HepG2 (cell line): ENCODE results near the gene C10orf90. TPM values are rescaled to one million over a fixed set of nuclear protein-coding genes. Genes with fewer than 3 reads are reported as not detected.

Source experiments
- ATAC-seq: fragments of 200-7000 bp; cut with Tn5 transposase; 3 replicates; pipeline ENCODE4 v1.9.1; 2020; ENCODE audit warnings: mild to moderate bottlenecking, moderate library complexity
- BruUV-seq: library from RNA; stranded (reverse); fragments of 400-500 nt; replicated peaks from 2 replicates; lab custom pipeline; 2021; lab: Mats Ljungman, UMichigan
- CTCF ChIA-PET: fragments of 300-600 bp; formaldehyde crosslinking; extraction: SDS; loops from one replicate; lab custom pipeline; 2021; ENCODE audit warnings: low total read pairs, inconsistent platforms, low intra/inter-chr PET ratio; lab: Yijun Ruan, JAX
- POLR2A ChIA-PET: fragments of 350-600 bp; sonication (Branson Sonifier 250); formaldehyde crosslinking; loops from one replicate; lab custom pipeline; 2020; ENCODE audit warnings: antibody characterized with exemption, inconsistent platforms; lab: Yijun Ruan, JAX
- DNase-seq: peaks from one replicate; pipeline ENCODE4 v3.0.0-alpha.2; 2015; ENCODE audit warnings: low spot score
- FAIRE-seq: peaks from 3 replicates; lab custom pipeline; 2011; peaks lifted over from hg19 to GRCh38; lab: Jason Lieb, UNC
- H2AFZ ChIP-seq: one replicate; pipeline ENCODE4 v1.6.1; 2011; ENCODE audit warnings: low read length, inconsistent platforms
- H3K27ac ChIP-seq: fragments of 300-600 bp; 3 replicates; pipeline ENCODE4 v1.8.0; 2011; ENCODE audit warnings: mixed run types, mild to moderate bottlenecking, mixed read lengths, low read length, inconsistent platforms; ENCODE audit not compliant: insufficient read depth; ENCODE audit errors: extremely low read length
- H3K27me3 ChIP-seq, 2 experiments: fragments of 200-600 bp in 1 of 2; 2 replicates in 1 of 2; 3 replicates in 1 of 2; pipeline versions ENCODE4 v1.6.0 to v1.8.0; 2011; ENCODE audit warnings: low read length in 2 of 2, mild to moderate bottlenecking in 2 of 2, moderate library complexity in 2 of 2, inconsistent platforms in 1 of 2; ENCODE audit not compliant: insufficient read depth in 2 of 2, control insufficient read depth in 1 of 2
- H3K36me3 ChIP-seq, 2 experiments: fragments of 200-600 bp in 1 of 2; replicated peaks in 1 of 2; 2 replicates in 1 of 2; 3 replicates in 1 of 2; pipeline versions ENCODE4 v1.5.1 to v1.8.0; 2011; ENCODE audit warnings: low read length in 2 of 2, inconsistent platforms in 1 of 2; ENCODE audit not compliant: insufficient read depth in 2 of 2, control insufficient read depth in 1 of 2
- H3K4me1 ChIP-seq: 2 replicates; pipeline ENCODE4 v1.5.1; 2012; ENCODE audit warnings: low read length, inconsistent platforms; ENCODE audit not compliant: insufficient read depth
- H3K4me2 ChIP-seq: 2 replicates; pipeline ENCODE4 v1.6.0; 2011; ENCODE audit warnings: low read depth, low read length, inconsistent platforms
- H3K4me3 ChIP-seq, 3 experiments: fragments of 200-600 bp in 1 of 3; sonication (generic), shearing (Covaris generic) in 1 of 3; replicated peaks in 1 of 3; 2 replicates each; pipeline ENCODE4 v1.5.1; 2011 to 2016; ENCODE audit warnings: low read length in 3 of 3, inconsistent platforms in 2 of 3, low read depth in 2 of 3, mild to moderate bottlenecking in 2 of 3, control low read depth in 1 of 3, mixed read lengths in 1 of 3; ENCODE audit not compliant: insufficient read depth in 1 of 3
- H3K79me2 ChIP-seq: one replicate; pipeline ENCODE4 v1.6.1; 2011; ENCODE audit warnings: low read length, inconsistent platforms; ENCODE audit not compliant: insufficient read depth
- H3K9ac ChIP-seq: 2 replicates; pipeline ENCODE4 v1.6.0; 2011; ENCODE audit warnings: mild to moderate bottlenecking, low read depth, low read length, inconsistent platforms; ENCODE audit not compliant: insufficient read depth
- H3K9me3 ChIP-seq: 2 replicates; pipeline ENCODE4 v1.5.1; 2012; ENCODE audit warnings: mild to moderate bottlenecking, low read length
- H4K20me1 ChIP-seq: 2 replicates; pipeline ENCODE4 v1.6.0; 2011; ENCODE audit warnings: inconsistent platforms, mild to moderate bottlenecking, low read length, moderate library complexity; ENCODE audit not compliant: insufficient read depth
- AKAP8 ChIP-seq: sonication (generic); formaldehyde crosslinking; IDR thresholded peaks from 2 replicates; pipeline ENCODE4 v1.5.1; 2020; ENCODE audit warnings: mild to moderate bottlenecking, missing genetic modification reagents
- ATM ChIP-seq: fragments of 450-650 bp; IDR thresholded peaks from 2 replicates; pipeline ENCODE4 v1.7.1; 2017; ENCODE audit warnings: mild to moderate bottlenecking, borderline replicate concordance
- BRCA1 ChIP-seq: sonication (generic); formaldehyde crosslinking; IDR thresholded peaks from 2 replicates; pipeline ENCODE4 v1.4.0; 2020; ENCODE audit warnings: missing genetic modification reagents
- DNMT1 ChIP-seq: sonication (generic); formaldehyde crosslinking; IDR thresholded peaks from 2 replicates; pipeline ENCODE4 v1.5.1; 2020; ENCODE audit warnings: mild to moderate bottlenecking, missing genetic modification reagents
- GATAD1 ChIP-seq: IDR thresholded peaks from 2 replicates; pipeline ENCODE4 v1.6.1; 2016; ENCODE audit warnings: missing genetic modification reagents, missing compliant biosample characterization
- MAZ ChIP-seq, 2 experiments: sonication (generic) in 1 of 2; formaldehyde crosslinking in 1 of 2; IDR thresholded peaks; 2 replicates each; pipeline versions ENCODE4 v1.5.0 to v1.6.1; 2012 to 2020; ENCODE audit warnings: low read depth in 2 of 2, mild to moderate bottlenecking in 2 of 2, borderline replicate concordance in 1 of 2, improper control_type of control experiment in 1 of 2, low read length in 1 of 2, missing genetic modification reagents in 1 of 2, moderate library complexity in 1 of 2
- RBM39 ChIP-seq: fragments of 200-400 bp; formaldehyde crosslinking; IDR thresholded peaks from one replicate; pipeline ENCODE4 v1.6.1; 2018; ENCODE audit warnings: antibody characterized with exemption, mild to moderate bottlenecking, low read depth, low read length; ENCODE audit not compliant: poor library complexity, severe bottlenecking
- ZFAT ChIP-seq: sonication (generic); formaldehyde crosslinking; conservative IDR thresholded peaks from 2 replicates; pipeline ENCODE4 v1.8.1; 2023; ENCODE audit warnings: missing genetic modification reagents, inconsistent platforms
- ZNF101 ChIP-seq: sonication (generic); formaldehyde crosslinking; IDR thresholded peaks from 2 replicates; pipeline ENCODE4 v1.4.0; 2020; ENCODE audit warnings: mild to moderate bottlenecking, low read depth, missing genetic modification reagents, borderline replicate concordance
- ZNF337 ChIP-seq: sonication (generic); formaldehyde crosslinking; IDR thresholded peaks from 2 replicates; pipeline ENCODE4 v1.5.1; 2020; ENCODE audit warnings: missing genetic modification reagents, low read depth, mild to moderate bottlenecking, borderline replicate concordance
- ZNF569 ChIP-seq: sonication (generic); formaldehyde crosslinking; IDR thresholded peaks from 2 replicates; pipeline ENCODE4 v1.5.0; 2020; ENCODE audit warnings: mild to moderate bottlenecking, missing genetic modification reagents, moderate library complexity, borderline replicate concordance
- ZNF788 ChIP-seq: sonication (generic); formaldehyde crosslinking; IDR thresholded peaks from 2 replicates; pipeline ENCODE4 v1.5.0; 2020; ENCODE audit warnings: mild to moderate bottlenecking, missing genetic modification reagents, borderline replicate concordance
- WGBS: methylation state at CpG from one replicate; pipeline ENCODE4 v1.1.6; 2017; ENCODE audit warnings: low lambda C conversion rate; 5-methylcytosine and 5-hydroxymethylcytosine counted together
- in situ Hi-C: cut with HindIII; loops from 2 replicates; pipeline ENCODE4 v1.10.0; 2017; ENCODE audit warnings: low pct_unique_long_range_greater_than_20kb; ENCODE audit not compliant: extremely low pct_ligation_motif_present
- intact Hi-C: fragments of 100-400 bp; cut with micrococcal nuclease; formaldehyde crosslinking; loops from one replicate; pipeline ENCODE4 v1.10.0; 2022; ENCODE audit not compliant: unreplicated experiment
- polyA plus RNA-seq, 8 experiments: library from polyadenylated mRNA; depleted of rRNA in 3 of 8; stranded (reverse) in 7 of 8; unstranded in 1 of 8; fragments of >200 nt; fragmentation: Illumina TruSeq in 4 of 8; extraction: Trizol in 4 of 8; gene quantifications; 2 replicates each; pipeline versions ENCODE4 v1.2.1 to v1.2.3, GENCODE V29; 2011 to 2016; ENCODE audit warnings: low read depth in 4 of 8, missing spikeins in 1 of 8, mixed read lengths in 1 of 8; ENCODE audit not compliant: insufficient read depth in 1 of 8
- total RNA-seq, 5 experiments: library from RNA; depleted of rRNA; stranded (reverse); fragments of >200 nt; fragmentation: Illumina TruSeq; extraction: Trizol; gene quantifications; 2 replicates each; pipeline ENCODE4 v1.2.3, GENCODE V29; 2016; ENCODE audit warnings: low read depth in 1 of 5
- TF ChIP-seq, protein P1 (sequence below): IDR thresholded peaks from 2 replicates; pipeline ENCODE4 v1.6.1; 2018; ENCODE audit warnings: missing genetic modification reagents, mild to moderate bottlenecking, missing compliant biosample characterization
- TF ChIP-seq, protein P2 (sequence below): sonication (generic); formaldehyde crosslinking; IDR thresholded peaks from 2 replicates; pipeline ENCODE4 v1.4.0; 2020; ENCODE audit warnings: mild to moderate bottlenecking, missing genetic modification reagents
- TF ChIP-seq, protein P3 (sequence below): sonication (generic); formaldehyde crosslinking; IDR thresholded peaks from 2 replicates; pipeline ENCODE4 v1.4.0; 2020; ENCODE audit warnings: mild to moderate bottlenecking, missing genetic modification reagents
- TF ChIP-seq, protein P4 (sequence below): sonication (generic); formaldehyde crosslinking; IDR thresholded peaks from 2 replicates; pipeline ENCODE4 v1.8.1; 2023; ENCODE audit warnings: mild to moderate bottlenecking, inconsistent platforms, moderate library complexity, missing genetic modification reagents, borderline replicate concordance
- TF ChIP-seq, protein P5 (sequence below): sonication (generic); formaldehyde crosslinking; conservative IDR thresholded peaks from 2 replicates; pipeline ENCODE4 v1.4.0; 2020; ENCODE audit warnings: missing genetic modification reagents
- TF ChIP-seq, protein P6 (sequence below): sonication (generic); formaldehyde crosslinking; IDR thresholded peaks from 2 replicates; pipeline ENCODE4 v1.8.1; 2023; ENCODE audit warnings: missing genetic modification reagents, mild to moderate bottlenecking, borderline replicate concordance

The C10orf90 gene
- total and polyA plus RNA-seq, 2 of the 13 experiments (the other 11 are each of a cell fraction or from before 2014, with no cell fraction given) = not detected

DNA sequence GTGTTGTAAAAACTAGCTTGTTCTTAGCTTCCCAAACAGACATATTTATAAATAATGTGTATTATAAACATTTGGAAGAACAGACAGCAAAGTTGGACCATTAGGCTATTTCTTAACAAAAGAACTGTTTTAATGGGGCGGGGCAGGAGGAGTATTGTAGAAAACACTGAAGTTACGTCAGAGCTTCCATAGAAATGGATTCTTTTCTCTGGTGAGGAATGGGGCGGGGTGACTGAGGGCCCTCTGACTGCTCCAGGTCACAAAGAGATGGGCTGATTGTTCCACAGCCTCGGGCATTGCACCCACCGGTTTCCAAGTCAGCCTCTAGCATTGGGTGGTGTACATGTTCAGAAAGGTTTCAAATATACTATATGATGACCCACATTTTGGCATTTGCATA is 245.5 kb downstream of the C10orf90 start (continued):
- TF ChIP-seq RBM39 (no peak), ZFAT (no peak)

DNA sequence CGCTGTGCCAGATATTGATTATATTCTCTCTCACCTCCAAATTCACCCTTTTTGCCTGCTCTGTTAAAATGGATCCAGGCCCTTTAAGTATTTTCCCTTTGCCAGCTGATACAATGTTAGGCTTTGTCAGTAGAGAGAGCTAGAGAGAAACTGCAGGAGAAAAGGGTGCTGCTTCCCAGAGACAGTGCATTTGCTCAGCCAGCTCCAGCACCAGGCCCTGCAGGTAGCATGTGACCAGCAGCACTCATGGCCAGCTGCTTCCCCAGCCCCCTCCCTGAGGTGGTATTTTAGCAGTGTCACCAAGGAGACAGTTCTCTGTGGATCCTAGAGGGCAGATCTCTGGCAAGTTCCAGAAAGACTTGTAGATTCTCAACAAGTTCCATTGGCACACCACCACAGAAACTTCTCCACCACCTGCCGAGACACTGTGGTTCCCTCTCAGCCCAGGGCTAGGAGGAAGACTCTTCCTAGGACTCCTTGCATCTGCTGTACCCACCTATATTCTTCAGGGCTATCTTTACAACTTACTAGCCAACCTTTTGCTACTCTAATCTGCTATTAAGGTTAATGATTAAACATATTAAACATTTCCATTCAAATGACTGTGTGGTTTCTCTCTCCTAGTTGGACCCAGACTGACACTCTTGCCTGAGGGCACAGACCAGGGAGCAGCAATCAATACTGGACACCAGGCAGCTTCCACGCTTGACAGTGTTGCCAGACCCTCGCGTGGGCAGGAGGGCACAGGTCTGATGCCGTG is 246.6 kb downstream of the C10orf90 start:
- ATAC-seq (no peak), FAIRE-seq (no peak), DNase-seq (no peak)
- Histone ChIP-seq H3K27ac (no peak overlapping the region), H3K79me2 (no peaks in the 10 kb centered on the region), H3K4me1 (no peaks in the 10 kb centered on the region), H3K4me3 (no peak overlapping the region), H4K20me1 (no peaks in the 10 kb centered on the region), H3K9ac (no peak overlapping the region), H3K9me3 (peaks cover 9% of the 10 kb centered on the region), H3K27me3 (peaks cover 0 to 21% of the 10 kb centered on the region in 2 experiments; a peak in 2 of 5 replicates), H2AFZ (no peak overlapping the region), H3K4me2 (no peak overlapping the region), H3K36me3 (no peaks in the 10 kb centered on the region)
- intact Hi-C loops (no loop called here), in situ Hi-C loops (no loop called here)
- 4% methylated on average over 6 of the region's 6 CpGs for WGBS
- ChIA-PET POLR2A (no interaction called here), CTCF (no interaction called here)
- no TSS peak for BruUV-seq
- TF ChIP-seq AKAP8 (CRISPR knock-in tag) (no peak), ZNF788 (no peak), DNMT1 (CRISPR knock-in tag) (no peak), GATAD1 (CRISPR knock-in tag) (no peak), MAZ (IDR thresholded peaks at IDR 0.05; ENCODE audit: borderline replicate concordance, low read depth, low read length) (no peak), MAZ (CRISPR knock-in tag; IDR thresholded peaks at IDR 0.05; ENCODE audit: low read depth) (no peak), ZNF337 (CRISPR knock-in tag) (no peak), ZNF569 (CRISPR knock-in tag) (no peak), ZNF101 (no peak), BRCA1 (CRISPR knock-in tag) (no peak), ATM (no peak)
- TF ChIP-seq, protein P1, sequence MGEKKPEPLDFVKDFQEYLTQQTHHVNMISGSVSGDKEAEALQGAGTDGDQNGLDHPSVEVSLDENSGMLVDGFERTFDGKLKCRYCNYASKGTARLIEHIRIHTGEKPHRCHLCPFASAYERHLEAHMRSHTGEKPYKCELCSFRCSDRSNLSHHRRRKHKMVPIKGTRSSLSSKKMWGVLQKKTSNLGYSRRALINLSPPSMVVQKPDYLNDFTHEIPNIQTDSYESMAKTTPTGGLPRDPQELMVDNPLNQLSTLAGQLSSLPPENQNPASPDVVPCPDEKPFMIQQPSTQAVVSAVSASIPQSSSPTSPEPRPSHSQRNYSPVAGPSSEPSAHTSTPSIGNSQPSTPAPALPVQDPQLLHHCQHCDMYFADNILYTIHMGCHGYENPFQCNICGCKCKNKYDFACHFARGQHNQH (CRISPR knock-in tag) = no peak
- TF ChIP-seq, protein P2, sequence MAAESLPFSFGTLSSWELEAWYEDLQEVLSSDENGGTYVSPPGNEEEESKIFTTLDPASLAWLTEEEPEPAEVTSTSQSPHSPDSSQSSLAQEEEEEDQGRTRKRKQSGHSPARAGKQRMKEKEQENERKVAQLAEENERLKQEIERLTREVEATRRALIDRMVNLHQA (CRISPR knock-in tag) = no peak
- TF ChIP-seq, protein P3, sequence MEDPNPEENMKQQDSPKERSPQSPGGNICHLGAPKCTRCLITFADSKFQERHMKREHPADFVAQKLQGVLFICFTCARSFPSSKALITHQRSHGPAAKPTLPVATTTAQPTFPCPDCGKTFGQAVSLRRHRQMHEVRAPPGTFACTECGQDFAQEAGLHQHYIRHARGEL (CRISPR knock-in tag) = no peak
- TF ChIP-seq, protein P4, sequence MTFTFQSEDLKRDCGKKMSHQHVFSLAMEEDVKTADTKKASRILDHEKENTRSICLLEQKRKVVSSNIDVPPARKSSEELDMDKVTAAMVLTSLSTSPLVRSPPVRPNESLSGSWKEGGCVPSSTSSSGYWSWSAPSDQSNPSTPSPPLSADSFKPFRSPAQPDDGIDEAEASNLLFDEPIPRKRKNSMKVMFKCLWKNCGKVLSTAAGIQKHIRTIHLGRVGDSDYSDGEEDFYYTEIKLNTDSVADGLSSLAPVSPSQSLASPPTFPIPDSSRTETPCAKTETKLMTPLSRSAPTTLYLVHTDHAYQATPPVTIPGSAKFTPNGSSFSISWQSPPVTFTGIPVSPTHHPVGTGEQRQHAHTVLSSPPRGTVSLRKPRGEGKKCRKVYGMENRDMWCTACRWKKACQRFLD (CRISPR knock-in tag) = no peak
- TF ChIP-seq, protein P5, sequence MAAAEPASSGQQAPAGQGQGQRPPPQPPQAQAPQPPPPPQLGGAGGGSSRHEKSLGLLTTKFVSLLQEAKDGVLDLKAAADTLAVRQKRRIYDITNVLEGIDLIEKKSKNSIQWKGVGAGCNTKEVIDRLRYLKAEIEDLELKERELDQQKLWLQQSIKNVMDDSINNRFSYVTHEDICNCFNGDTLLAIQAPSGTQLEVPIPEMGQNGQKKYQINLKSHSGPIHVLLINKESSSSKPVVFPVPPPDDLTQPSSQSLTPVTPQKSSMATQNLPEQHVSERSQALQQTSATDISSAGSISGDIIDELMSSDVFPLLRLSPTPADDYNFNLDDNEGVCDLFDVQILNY (CRISPR knock-in tag) = no peak
- TF ChIP-seq, protein P6, sequence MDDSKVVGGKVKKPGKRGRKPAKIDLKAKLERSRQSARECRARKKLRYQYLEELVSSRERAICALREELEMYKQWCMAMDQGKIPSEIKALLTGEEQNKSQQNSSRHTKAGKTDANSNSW (CRISPR knock-in tag) = no peak
